ENCODE measurements around the gene FBLN1. TPM values are rescaled to one million over a fixed set of nuclear protein-coding genes. Genes with fewer than 3 reads are reported as not detected.
"Not testable (repeated sequence)": the region's sequence is repeated elsewhere in the genome, so short reads cannot be mapped to it uniquely, and the experiment has no call there.

Gene FBLN1
- total RNA-seq, 4 donors from 2014 or later = 131 to 349 (median 293) TPM

- DNase-seq (ENCODE audit: low spot score) (no peak), ATAC-seq (ENCODE audit: low FRiP score) (no peak)
- TF ChIP-seq CTCF (IDR thresholded peaks at IDR 0.05) = no peak
These were observed 39.4 kb downstream of the FBLN1 start for GRCh38 chr22:45542001-45542520.

GRCh38 chr22:45542736-45543135 lies 40.1 kb downstream of the FBLN1 start:
- not testable (repeated sequence) for DNase-seq (ENCODE audit: low spot score); ATAC-seq (ENCODE audit: low FRiP score)

GRCh38 chr22:45543243-45543642 lies 40.6 kb downstream of the FBLN1 start:
- ATAC-seq (ENCODE audit: low FRiP score) (no peak), DNase-seq (ENCODE audit: low spot score) (no peak)
- no peak for TF ChIP-seq CTCF (IDR thresholded peaks at IDR 0.05)

GRCh38 chr22:45544588-45545170 lies 42.0 kb downstream of the FBLN1 start:
- DNase-seq (ENCODE audit: low spot score) (no peak), ATAC-seq (ENCODE audit: low FRiP score) (peak; percentile 43)
- TF ChIP-seq CTCF (IDR thresholded peaks at IDR 0.05) = no peak

- DNase-seq (ENCODE audit: low spot score) = no peak
- ATAC-seq (ENCODE audit: low FRiP score) = no peak
- no peak for TF ChIP-seq CTCF (IDR thresholded peaks at IDR 0.05)
These were observed 43.8 kb downstream of the FBLN1 start for GRCh38 chr22:45546333-45547015.

- ATAC-seq (ENCODE audit: low FRiP score) (no peak), DNase-seq (ENCODE audit: low spot score) (no peak)
- no peak for TF ChIP-seq CTCF (IDR thresholded peaks at IDR 0.05)
These were observed 44.3 kb downstream of the FBLN1 start for GRCh38 chr22:45547016-45547345.

GRCh38 chr22:45547731-45548130 lies 45.0 kb downstream of the FBLN1 start:
- no peak for ATAC-seq (ENCODE audit: low FRiP score)
- DNase-seq (ENCODE audit: low spot score) = no peak
- TF ChIP-seq CTCF (IDR thresholded peaks at IDR 0.05) = no peak
